HG03354 (cell line): Measurements from ENCODE around the gene STRN.
"Not testable (repeated sequence)": the region's sequence is repeated elsewhere in the genome, so short reads cannot be mapped to it uniquely, and the experiment has no call there.

Source experiments
- ATAC-seq: cut with Tn5 transposase; IDR thresholded peaks from one replicate; pipeline ENCODE4 v1.9.1; 2021; ENCODE audit warnings: mild to moderate bottlenecking; ENCODE audit not compliant: unreplicated experiment, poor library complexity, severe bottlenecking

Gene STRN

GRCh38 chr2:36858551-36859365 lies 107.6 kb downstream of the STRN start:
- ATAC-seq, result peak; percentile 63

- no peak for ATAC-seq
Measured at GRCh38 chr2:36857713-36858112, 108.6 kb downstream of the STRN start.

- no peak for ATAC-seq
Measured at GRCh38 chr2:36855429-36855828, 110.9 kb downstream of the STRN start.

- no peak for ATAC-seq
Measured at GRCh38 chr2:36854241-36854640, 112.1 kb downstream of the STRN start.

GRCh38 chr2:36849265-36849664 lies 117.1 kb downstream of the STRN start:
- ATAC-seq, result no peak

GRCh38 chr2:36843838-36844237 lies 122.5 kb downstream of the STRN start:
- ATAC-seq, result no peak

GRCh38 chr2:36839976-36840617 lies 126.2 kb downstream of the STRN start:
- no peak for ATAC-seq

- ATAC-seq, result no peak
Measured at GRCh38 chr2:36834731-36835524, 131.4 kb downstream of the STRN start.

- ATAC-seq, result no peak
Measured at GRCh38 chr2:36834203-36834602, 132.1 kb downstream of the STRN start.

GRCh38 chr2:36831185-36831584 lies 135.2 kb downstream of the STRN start:
- ATAC-seq, result no peak

GRCh38 chr2:36824683-36825082 lies 141.7 kb downstream of the STRN start:
- not testable (repeated sequence) for ATAC-seq

- no peak for ATAC-seq
Measured at GRCh38 chr2:36824273-36824672, 142.1 kb downstream of the STRN start.

GRCh38 chr2:36823862-36824261 lies 142.5 kb downstream of the STRN start:
- ATAC-seq, result no peak

- no peak for ATAC-seq
Measured at GRCh38 chr2:36820942-36821605, 145.3 kb downstream of the STRN start.

GRCh38 chr2:36819095-36819711 lies 147.1 kb downstream of the STRN start:
- ATAC-seq, result no peak

- ATAC-seq, result no peak
Measured at GRCh38 chr2:36818542-36818941, 147.8 kb downstream of the STRN start.

GRCh38 chr2:36812196-36812595 lies 154.1 kb downstream of the STRN start:
- no peak for ATAC-seq

- no peak for ATAC-seq
Measured at GRCh38 chr2:36811071-36811470, 155.3 kb downstream of the STRN start.

- ATAC-seq, result no peak
Measured at GRCh38 chr2:36809069-36809445, 157.3 kb downstream of the STRN start.
